Retinal pigment epithelial cell (primary cell): ENCODE measurements around the gene PUM2.

Experiments
- DNase-seq: peaks from one replicate; pipeline ENCODE4 v3.0.0-alpha.2; 2010; ENCODE audit warnings: low read depth
- H3K4me3 ChIP-seq: 2 replicates; pipeline ENCODE4 v1.5.1; 2011; ENCODE audit warnings: mild to moderate bottlenecking, low read length, control low read depth, moderate library complexity
- CTCF ChIP-seq: conservative IDR thresholded peaks from 2 replicates; pipeline ENCODE4 v1.5.1; 2011; ENCODE audit warnings: low read depth, low read length, control low read depth, inconsistent platforms

Gene PUM2

GRCh38 chr2:20393986-20394385 lies 43.3 kb upstream of the PUM2 start:
- H3K4me3 ChIP-seq: no peak overlapping the region
- TF ChIP-seq CTCF: no peak

GRCh38 chr2:20391951-20392699 lies 41.5 kb upstream of the PUM2 start:
- H3K4me3 ChIP-seq: no peak overlapping the region
- no peak for DNase-seq
- no peak for TF ChIP-seq CTCF

More at GRCh38 chr2:20393986-20394385, 43.3 kb upstream of the PUM2 start:
- no peak for DNase-seq

GRCh38 chr2:20390524-20391123 lies 40.0 kb upstream of the PUM2 start:
- TF ChIP-seq CTCF: no peak
- no peak for DNase-seq
- H3K4me3 ChIP-seq: no peak overlapping the region

GRCh38 chr2:20384953-20385352 lies 34.3 kb upstream of the PUM2 start:
- no peak for DNase-seq
- no peak overlapping the region for H3K4me3 ChIP-seq
- no peak for TF ChIP-seq CTCF

- DNase-seq: no peak
- TF ChIP-seq CTCF: no peak
- H3K4me3 ChIP-seq: no peak overlapping the region
Measured at GRCh38 chr2:20382965-20383810, 32.5 kb upstream of the PUM2 start.

GRCh38 chr2:20381457-20381856 lies 30.8 kb upstream of the PUM2 start:
- DNase-seq: no peak
- no peak overlapping the region for H3K4me3 ChIP-seq
- no peak for TF ChIP-seq CTCF
